ENCODE measurements around the gene ITM2B.

ITM2B gene

GRCh38 chr13:48231080-48231479 is 1.9 kb upstream of the ITM2B start:
- TF ChIP-seq CTCF (conservative IDR thresholded peaks at IDR 0.05), result no peak
- H3K27ac ChIP-seq, result no peak overlapping the region; the same call in 1 of the 2 replicates

- peak overlapping the region; percentile 99 for H3K27ac ChIP-seq
- no peak for TF ChIP-seq CTCF (conservative IDR thresholded peaks at IDR 0.05)
Observed at GRCh38 chr13:48231933-48232332, 1.1 kb upstream of the ITM2B start.

GRCh38 chr13:48232420-48233045 is 473 bp upstream of the ITM2B start:
- peak overlapping the region; percentile 99 for H3K27ac ChIP-seq
- no peak for TF ChIP-seq CTCF (conservative IDR thresholded peaks at IDR 0.05)

GRCh38 chr13:48233889-48234488 is 983 bp downstream of the ITM2B start:
- H3K27ac ChIP-seq, result peak overlapping the region; percentile 99
- no peak for TF ChIP-seq CTCF (conservative IDR thresholded peaks at IDR 0.05)

- no peak for TF ChIP-seq CTCF (conservative IDR thresholded peaks at IDR 0.05)
- peak overlapping the region; percentile 99 for H3K27ac ChIP-seq
Observed at GRCh38 chr13:48234566-48235340, 1.7 kb downstream of the ITM2B start.

GRCh38 chr13:48235341-48236135 is 2.5 kb downstream of the ITM2B start:
- no peak for TF ChIP-seq CTCF (conservative IDR thresholded peaks at IDR 0.05)
- H3K27ac ChIP-seq, result peak overlapping the region; percentile 99
